ENCODE results near the gene NDUFAF7.
"Not testable (repeated sequence)": the region's sequence is repeated elsewhere in the genome, so short reads cannot be mapped to it uniquely, and the experiment has no call there.

The NDUFAF7 gene

GRCh38 chr2:37231241-37232130, at the start of gene NDUFAF7, which contains the start of gene CEBPZ:
NDUFAF7 (plus strand) TSS chr2:37231658; CDS start chr2:37231706, 48 bp downstream.
CEBPZ (minus strand) TSS chr2:37231596; CDS start chr2:37231567, 29 bp downstream.
- peak; percentile 89 to 93 for DNase-seq

GRCh38 chr2:37181726-37182684, 49.5 kb upstream of the NDUFAF7 start:
- no peak for DNase-seq

- no peak for DNase-seq
These were observed 42.9 kb upstream of the NDUFAF7 start, which contains the start of gene SULT6B1 for GRCh38 chr2:37188570-37188969. SULT6B1 (minus strand) TSS chr2:37188670; CDS start chr2:37188640, 30 bp downstream.

GRCh38 chr2:37189452-37190153, 41.9 kb upstream of the NDUFAF7 start:
- DNase-seq: no peak

- no peak for DNase-seq
These were observed 41.2 kb upstream of the NDUFAF7 start for GRCh38 chr2:37190290-37190689.

GRCh38 chr2:37191253-37191652, 40.2 kb upstream of the NDUFAF7 start:
- no peak for DNase-seq

GRCh38 chr2:37191747-37192146, 39.7 kb upstream of the NDUFAF7 start:
- no peak for DNase-seq

- DNase-seq: no peak
These were observed 38.9 kb upstream of the NDUFAF7 start for GRCh38 chr2:37192551-37192950.

GRCh38 chr2:37195862-37196319, 35.6 kb upstream of the NDUFAF7 start:
- DNase-seq: not testable (repeated sequence)

GRCh38 chr2:37196320-37197195, 34.9 kb upstream of the NDUFAF7 start, which contains the start of gene CEBPZOS:
CEBPZOS (plus strand) TSS chr2:37196496; CDS start chr2:37199705, 3,209 bp downstream.
- peak; percentile 54 to 80 for DNase-seq

- no peak for DNase-seq
These were observed 32.8 kb upstream of the NDUFAF7 start for GRCh38 chr2:37198681-37199065.

GRCh38 chr2:37201208-37201607, 30.2 kb upstream of the NDUFAF7 start:
- no peak for DNase-seq

GRCh38 chr2:37201766-37202165, 29.7 kb upstream of the NDUFAF7 start:
- DNase-seq: no peak

- DNase-seq: no peak
These were observed 27.8 kb upstream of the NDUFAF7 start for GRCh38 chr2:37203708-37204107.

- not testable (repeated sequence) for DNase-seq
These were observed 26.3 kb upstream of the NDUFAF7 start for GRCh38 chr2:37205071-37205661.

GRCh38 chr2:37205689-37206341, 25.6 kb upstream of the NDUFAF7 start:
- no peak for DNase-seq

GRCh38 chr2:37206760-37207159, 24.7 kb upstream of the NDUFAF7 start:
- not testable (repeated sequence) for DNase-seq

GRCh38 chr2:37211212-37211611, 20.2 kb upstream of the NDUFAF7 start:
- no peak for DNase-seq

- no peak for DNase-seq
These were observed 19.5 kb upstream of the NDUFAF7 start for GRCh38 chr2:37211939-37212338.

- no peak for DNase-seq
These were observed 16.2 kb upstream of the NDUFAF7 start for GRCh38 chr2:37215250-37215649.
